ENCODE data around the gene NAPSA.

NAPSA gene

DNA sequence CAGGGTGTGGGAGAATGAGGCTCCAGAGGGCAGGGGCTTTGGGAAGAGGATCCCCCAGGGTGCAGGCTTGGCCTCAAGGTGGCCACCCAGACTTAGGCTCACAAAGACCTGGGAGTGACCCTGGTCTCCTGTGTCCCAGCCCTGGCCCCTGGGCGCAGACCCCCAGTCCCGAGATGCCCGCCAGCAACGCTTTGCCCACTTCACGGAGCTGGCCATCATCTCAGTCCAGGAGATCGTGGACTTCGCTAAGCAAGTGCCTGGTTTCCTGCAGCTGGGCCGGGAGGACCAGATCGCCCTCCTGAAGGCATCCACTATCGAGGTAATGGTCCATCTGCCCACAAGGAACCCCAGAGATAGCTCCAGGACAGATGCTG, 13.4 kb upstream of the NAPSA start:
- no peak for DNase-seq (ENCODE audit: low read depth)
- TF ChIP-seq CTCF (conservative IDR thresholded peaks at IDR 0.05; ENCODE audit: low read depth, low read length) = no peak
- no peak overlapping the region for H3K4me3 ChIP-seq (ENCODE audit: low read length)

DNA sequence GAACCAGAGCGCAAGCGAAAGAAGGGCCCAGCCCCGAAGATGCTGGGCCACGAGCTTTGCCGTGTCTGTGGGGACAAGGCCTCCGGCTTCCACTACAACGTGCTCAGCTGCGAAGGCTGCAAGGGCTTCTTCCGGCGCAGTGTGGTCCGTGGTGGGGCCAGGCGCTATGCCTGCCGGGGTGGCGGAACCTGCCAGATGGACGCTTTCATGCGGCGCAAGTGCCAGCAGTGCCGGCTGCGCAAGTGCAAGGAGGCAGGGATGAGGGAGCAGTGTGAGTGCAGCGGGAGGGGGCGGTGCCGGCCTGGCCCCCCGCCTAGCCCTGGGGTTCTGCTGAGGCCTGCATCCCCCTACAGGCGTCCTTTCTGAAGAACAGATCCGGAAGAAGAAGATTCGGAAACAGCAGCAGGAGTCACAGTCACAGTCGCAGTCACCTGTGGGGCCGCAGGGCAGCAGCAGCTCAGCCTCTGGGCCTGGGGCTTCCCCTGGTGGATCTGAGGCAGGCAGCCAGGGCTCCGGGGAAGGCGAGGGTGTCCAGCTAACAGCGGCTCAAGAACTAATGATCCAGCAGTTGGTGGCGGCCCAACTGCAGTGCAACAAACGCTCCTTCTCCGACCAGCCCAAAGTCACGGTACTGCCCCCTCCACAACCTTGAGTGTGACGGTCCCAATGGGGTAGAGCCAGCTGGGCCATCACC, 12.9 kb upstream of the NAPSA start:
- no peak overlapping the region for H3K4me3 ChIP-seq (ENCODE audit: low read length)
- no peak for TF ChIP-seq CTCF (conservative IDR thresholded peaks at IDR 0.05; ENCODE audit: low read depth, low read length)
- no peak for DNase-seq (ENCODE audit: low read depth)

DNA sequence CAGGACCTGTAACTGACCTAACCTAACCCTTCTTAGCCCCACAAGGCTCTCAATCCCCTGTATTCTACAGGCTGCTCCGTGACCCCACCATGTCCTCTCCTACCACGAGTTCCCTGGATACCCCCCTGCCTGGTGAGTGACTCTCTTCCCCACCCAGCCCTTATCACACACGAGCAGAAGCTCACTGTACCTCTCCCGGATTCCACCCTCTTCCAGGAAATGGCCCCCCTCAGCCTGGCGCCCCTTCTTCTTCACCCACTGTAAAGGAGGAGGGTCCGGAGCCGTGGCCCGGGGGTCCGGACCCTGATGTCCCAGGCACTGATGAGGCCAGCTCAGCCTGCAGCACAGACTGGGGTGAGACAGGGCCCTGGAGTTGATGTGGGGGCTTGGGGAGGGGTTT, 12.1 kb upstream of the NAPSA start:
- TF ChIP-seq CTCF (conservative IDR thresholded peaks at IDR 0.05; ENCODE audit: low read depth, low read length) = no peak
- no peak overlapping the region for H3K4me3 ChIP-seq (ENCODE audit: low read length)
- no peak for DNase-seq (ENCODE audit: low read depth)

DNA sequence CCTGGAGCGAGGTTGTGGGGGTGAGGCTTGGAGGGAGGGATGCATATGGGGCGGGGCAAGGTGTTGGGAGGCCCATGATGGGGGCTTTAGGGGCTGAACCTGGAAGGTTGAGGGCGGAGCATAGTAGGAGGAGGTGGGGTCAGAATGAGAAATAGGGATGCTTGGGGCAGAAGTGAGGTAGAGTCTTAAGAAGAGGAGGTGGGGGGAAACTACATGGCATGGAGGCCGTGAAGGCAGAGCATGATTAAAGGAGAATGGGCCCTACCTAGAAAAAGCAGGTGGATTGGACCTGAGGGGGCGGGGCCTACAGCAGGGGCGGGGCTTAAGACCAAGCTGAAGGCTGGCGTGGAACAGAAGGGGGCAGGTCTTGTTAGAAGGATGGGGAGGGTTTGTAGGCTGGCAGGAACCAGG, 11.6 kb upstream of the NAPSA start:
- no peak for TF ChIP-seq CTCF (conservative IDR thresholded peaks at IDR 0.05; ENCODE audit: low read depth, low read length)
- H3K4me3 ChIP-seq (ENCODE audit: low read length) = peak overlapping the region; percentile 25
- DNase-seq (ENCODE audit: low read depth) = no peak

GRCh38 chr19:50376166-50377050, 11.0 kb upstream of the NAPSA start, which contains the start of gene NR1H2:
Gene NR1H2, plus strand, starts transcription at chr19:50376457. Its CDS starts 1,149 bp downstream, at chr19:50377606.
- TF ChIP-seq CTCF (conservative IDR thresholded peaks at IDR 0.05; ENCODE audit: low read depth, low read length) = no peak
- H3K4me3 ChIP-seq (ENCODE audit: low read length) = peak within 1 kb of the TSS; percentile 93
- peak; percentile 91 for DNase-seq (ENCODE audit: low read depth)

GRCh38 chr19:50371914-50372475, 6.6 kb upstream of the NAPSA start:
- TF ChIP-seq CTCF (conservative IDR thresholded peaks at IDR 0.05; ENCODE audit: low read depth, low read length) = no peak
- no peak for DNase-seq (ENCODE audit: low read depth)
- no peak overlapping the region for H3K4me3 ChIP-seq (ENCODE audit: low read length)
